Muscle of leg (tissue), 16 donors: Measurements from ENCODE around the gene JAGN1. TPM values are rescaled to one million over a fixed set of nuclear protein-coding genes. Genes with fewer than 3 reads are reported as not detected.
A peak's percentile ranks its signal among the peaks of the same experiment; 100 is the strongest.
"Not testable (repeated sequence)": the region's sequence is repeated elsewhere in the genome, so short reads cannot be mapped to it uniquely, and the experiment has no call there.

ENCODE experiments used
- DNase-seq: peaks from one replicate; pipeline ENCODE4 v3.0.0; 2013
- H3K27ac ChIP-seq: one replicate; pipeline ENCODE4 v1.5.1; 2013; ENCODE audit warnings: mild to moderate bottlenecking, low read length, control low read depth
- H3K27me3 ChIP-seq: one replicate; pipeline ENCODE4 v1.6.1; 2013; ENCODE audit warnings: low read length; ENCODE audit not compliant: control insufficient read depth, insufficient read depth
- H3K36me3 ChIP-seq: one replicate; pipeline ENCODE4 v1.6.1; 2013; ENCODE audit warnings: low read length; ENCODE audit not compliant: control insufficient read depth, insufficient read depth
- H3K4me1 ChIP-seq: one replicate; pipeline ENCODE4 v1.6.1; 2013; ENCODE audit warnings: low read length; ENCODE audit not compliant: control insufficient read depth, insufficient read depth
- H3K4me3 ChIP-seq: one replicate; pipeline ENCODE4 v1.5.1; 2013; ENCODE audit warnings: low read length, control low read depth
- H3K9me3 ChIP-seq: replicated peaks from 2 replicates; pipeline ENCODE4 v1.6.1; 2013; ENCODE audit warnings: low read depth, low read length; ENCODE audit not compliant: control insufficient read depth
- WGBS: methylation state at CpG from one replicate; pipeline ENCODE4 v1.1.5; 2013; ENCODE audit warnings: missing lambda C conversion rate; ENCODE audit not compliant: insufficient coverage; 5-methylcytosine and 5-hydroxymethylcytosine counted together
- long read RNA-seq, 11 donors: transcript quantifications; one replicate each; lab custom pipeline, GENCODE V29; 2026
- polyA plus RNA-seq, 8 donors: library from polyadenylated mRNA; unstranded; fragments of 120-200 nt; gene quantifications; one replicate each; pipeline versions ENCODE4 v1.2.1 to v1.2.3, GENCODE V29; 2013; ENCODE audit warnings: inconsistent platforms in 1 of 8, low replicate concordance in 1 of 8; ENCODE audit not compliant: insufficient read length in 8 of 8, insufficient read depth in 1 of 8
- total RNA-seq: library from RNA; stranded (reverse); fragments of 120-200 nt; gene quantifications from one replicate; pipeline ENCODE4 v1.2.4, GENCODE V29; 2013

JAGN1 gene
- total RNA-seq (19.7 TPM), polyA plus RNA-seq (10 to 100 TPM; 25.0 to 33.3 (median 30.6) TPM)
- long read RNA-seq, donor 1, transcript JAGN1-201 (2 exons, 1,675 nt) = major isoform, 8 of 8 reads
- long read RNA-seq, donor 1, partial matches to known transcripts = 0 of 8 reads
- long read RNA-seq, donor 1, other reads (novel, unspliced or antisense) = 0 of 8 reads
- long read RNA-seq, donor 2, partial matches to known transcripts = 0 of 1 reads
- long read RNA-seq, donor 2, other reads (novel, unspliced or antisense) = 0 of 1 reads
- long read RNA-seq, donor 3, transcript JAGN1-201 (2 exons, 1,675 nt) = major isoform, 22 of 23 reads
- long read RNA-seq, donor 3, partial matches to known transcripts = 0 of 23 reads
- long read RNA-seq, donor 3, other reads (novel, unspliced or antisense) = 0 of 23 reads
- long read RNA-seq, donor 4, transcript JAGN1-201 (2 exons, 1,675 nt) = major isoform, 13 of 13 reads
- long read RNA-seq, donor 4, partial matches to known transcripts = 0 of 13 reads
- long read RNA-seq, donor 4, other reads (novel, unspliced or antisense) = 0 of 13 reads
- long read RNA-seq, donor 5, transcript JAGN1-201 (2 exons, 1,675 nt) = major isoform, 49 of 67 reads
- long read RNA-seq, donor 5, partial matches to known transcripts = 17 of 67 reads
- long read RNA-seq, donor 5, other reads (novel, unspliced or antisense) = 0 of 67 reads
- long read RNA-seq, donor 6, transcript JAGN1-201 (2 exons, 1,675 nt) = major isoform, 33 of 52 reads
- long read RNA-seq, donor 6, partial matches to known transcripts = 18 of 52 reads
- long read RNA-seq, donor 6, other reads (novel, unspliced or antisense) = 0 of 52 reads
- long read RNA-seq, donor 7, transcript JAGN1-201 (2 exons, 1,675 nt) = major isoform, 27 of 28 reads
- long read RNA-seq, donor 7, partial matches to known transcripts = 0 of 28 reads
- long read RNA-seq, donor 7, other reads (novel, unspliced or antisense) = 0 of 28 reads
- long read RNA-seq, donor 8, transcript JAGN1-201 (2 exons, 1,675 nt) = major isoform, 20 of 20 reads
- long read RNA-seq, donor 8, partial matches to known transcripts = 0 of 20 reads
- long read RNA-seq, donor 8, other reads (novel, unspliced or antisense) = 0 of 20 reads
- long read RNA-seq, donor 9, transcript JAGN1-201 (2 exons, 1,675 nt) = major isoform, 20 of 20 reads
- long read RNA-seq, donor 9, partial matches to known transcripts = 0 of 20 reads
- long read RNA-seq, donor 9, other reads (novel, unspliced or antisense) = 0 of 20 reads
- long read RNA-seq, donor 10, transcript JAGN1-201 (2 exons, 1,675 nt) = major isoform, 26 of 27 reads
- long read RNA-seq, donor 10, partial matches to known transcripts = 0 of 27 reads
- long read RNA-seq, donor 10, other reads (novel, unspliced or antisense) = 0 of 27 reads
- long read RNA-seq, donor 11, transcript JAGN1-201 (2 exons, 1,675 nt) = major isoform, 24 of 24 reads
- long read RNA-seq, donor 11, partial matches to known transcripts = 0 of 24 reads
- long read RNA-seq, donor 11, other reads (novel, unspliced or antisense) = 0 of 24 reads

- peak; percentile 95 for DNase-seq
- WGBS = under 1% methylated on average over 57 of the region's 62 CpGs
These were observed at the start of gene JAGN1 for GRCh38 chr3:9890249-9891071. Gene JAGN1, plus strand, starts transcription at chr3:9890610. Its CDS starts 113 bp downstream, at chr3:9890723.

GRCh38 chr3:9841015-9841414 lies 49.4 kb upstream of the JAGN1 start:
- no CpG with 5 or more reads among the region's 8 CpGs for WGBS

More at GRCh38 chr3:9890249-9891071, at the start of gene JAGN1:
- Histone ChIP-seq H3K36me3 (peaks cover 20% of the 10 kb centered on the region), H3K27ac (peak within 1 kb of the TSS; percentile 93), H3K27me3 (no peaks in the 10 kb centered on the region), H3K9me3 (no peaks in the 10 kb centered on the region), H3K4me1 (peaks cover 5% of the 10 kb centered on the region), H3K4me3 (peak within 1 kb of the TSS; percentile 99)

GRCh38 chr3:9843715-9844438 lies 46.5 kb upstream of the JAGN1 start, which contains the start of gene RPUSD3:
Gene RPUSD3, minus strand, starts transcription at chr3:9844008. Its CDS starts 18 bp downstream, at chr3:9843990.
- peak; percentile 98 for DNase-seq
- no peaks in the 10 kb centered on the region for H3K27me3 ChIP-seq
- peak within 1 kb of the TSS; percentile 60 for H3K27ac ChIP-seq
- under 1% methylated on average over 31 of the region's 42 CpGs for WGBS
- H3K4me3 ChIP-seq = peak within 1 kb of the TSS; percentile 67
- no peaks in the 10 kb centered on the region for H3K9me3 ChIP-seq
- H3K4me1 ChIP-seq = peaks cover 10% of the 10 kb centered on the region
- H3K36me3 ChIP-seq = peaks cover 33% of the 10 kb centered on the region

More at GRCh38 chr3:9841015-9841414, 49.4 kb upstream of the JAGN1 start:
- Histone ChIP-seq H3K9me3 (no peaks in the 10 kb centered on the region), H3K27me3 (no peaks in the 10 kb centered on the region), H3K4me1 (peaks cover 10% of the 10 kb centered on the region), H3K27ac (no peak overlapping the region), H3K4me3 (no peak overlapping the region), H3K36me3 (peaks cover 47% of the 10 kb centered on the region)
- DNase-seq = no peak

GRCh38 chr3:9846231-9846630 lies 44.2 kb upstream of the JAGN1 start:
- H3K9me3 ChIP-seq = no peaks in the 10 kb centered on the region
- no peaks in the 10 kb centered on the region for H3K27me3 ChIP-seq
- H3K4me3 ChIP-seq = no peak overlapping the region
- H3K36me3 ChIP-seq = peaks cover 11% of the 10 kb centered on the region
- H3K27ac ChIP-seq = no peak overlapping the region
- no peak for DNase-seq
- 62% methylated on average over 5 of the region's 6 CpGs for WGBS
- peaks cover 10% of the 10 kb centered on the region for H3K4me1 ChIP-seq

GRCh38 chr3:9846931-9847488 lies 43.4 kb upstream of the JAGN1 start:
- no peaks in the 10 kb centered on the region for H3K9me3 ChIP-seq
- peaks cover 10% of the 10 kb centered on the region for H3K4me1 ChIP-seq
- no peaks in the 10 kb centered on the region for H3K27me3 ChIP-seq
- WGBS = no CpG with 5 or more reads among the region's 6 CpGs
- H3K4me3 ChIP-seq = no peak overlapping the region
- H3K27ac ChIP-seq = no peak overlapping the region
- peaks cover 3% of the 10 kb centered on the region for H3K36me3 ChIP-seq
- no peak for DNase-seq

- H3K27ac ChIP-seq, H3K4me3 ChIP-seq, H3K9me3 ChIP-seq, H3K27me3 ChIP-seq, DNase-seq, H3K36me3 ChIP-seq, H3K4me1 ChIP-seq: not testable (repeated sequence)
- WGBS = no CpG with 5 or more reads among the region's 9 CpGs
These were observed 42.5 kb upstream of the JAGN1 start for GRCh38 chr3:9847870-9848269.

- not testable (repeated sequence) for H3K4me1 ChIP-seq, H3K4me3 ChIP-seq, H3K9me3 ChIP-seq, H3K27ac ChIP-seq, H3K27me3 ChIP-seq, H3K36me3 ChIP-seq
- WGBS = no CpG with 5 or more reads among the region's 4 CpGs
- peak; percentile 33 for DNase-seq
These were observed 41.5 kb upstream of the JAGN1 start for GRCh38 chr3:9848860-9849259.

GRCh38 chr3:9851383-9851782 lies 39.0 kb upstream of the JAGN1 start:
- DNase-seq, H3K4me1 ChIP-seq, H3K4me3 ChIP-seq, H3K27me3 ChIP-seq, H3K27ac ChIP-seq, H3K36me3 ChIP-seq, H3K9me3 ChIP-seq: not testable (repeated sequence)
- 83% methylated on average over 1 of the region's 6 CpGs for WGBS
